Spleen (tissue), 7 donors: ENCODE results near the gene RYR2.

Source experiments
- CTCF ChIP-seq, 11 experiments: fragments of 200-600 bp in 7 of 11; fragments of 450-650 bp in 4 of 11; sonication (generic) in 4 of 11; IDR thresholded peaks in 8 of 11; conservative IDR thresholded peaks in 3 of 11; 1 replicate in 7 of 11; 2 replicates in 4 of 11; pipeline versions ENCODE4 v1.4.0 to v1.8.0; 2016 to 2021; ENCODE audit warnings: antibody characterized with exemption in 11 of 11, inconsistent platforms in 4 of 11, mild to moderate bottlenecking in 1 of 11
- POLR2A ChIP-seq, 3 donors: fragments of 450-650 bp; IDR thresholded peaks; one replicate each; pipeline ENCODE4 v1.5.1; 2017; ENCODE audit warnings: antibody characterized with exemption in 3 of 3, mild to moderate bottlenecking in 1 of 3
- POLR2AphosphoS5 ChIP-seq, 3 donors: sonication (generic); formaldehyde crosslinking; IDR thresholded peaks; one replicate each; pipeline ENCODE4 v1.5.1; 2017; ENCODE audit warnings: antibody characterized with exemption in 3 of 3
- donor health status: DM: no; HTN: no; CAD: no; lungs with moderate emphysema.
- donor health status: DM: no; HTN: no; CAD: no.
- donor health status: DM: no; HTN: no; CAD: no.

GRCh38 chr1:237309595-237310118, 267.7 kb downstream of the RYR2 start:
- TF ChIP-seq CTCF (IDR thresholded peaks at IDR 0.05 in 8 of 11, conservative IDR thresholded peaks at IDR 0.05 in 3 of 11) (no peak), POLR2A (IDR thresholded peaks at IDR 0.05) (no peak), POLR2AphosphoS5 (IDR thresholded peaks at IDR 0.05) (no peak)
